CD4-positive, alpha-beta T cell treated with Interleukin-15 for 4 hours (primary cell): Measurements from ENCODE around the gene PCP4.

Experiments used
- DNase-seq: peaks from one replicate; pipeline ENCODE4 v3.0.0-alpha.2; 2020; ENCODE audit warnings: low spot score

PCP4 gene

DNA sequence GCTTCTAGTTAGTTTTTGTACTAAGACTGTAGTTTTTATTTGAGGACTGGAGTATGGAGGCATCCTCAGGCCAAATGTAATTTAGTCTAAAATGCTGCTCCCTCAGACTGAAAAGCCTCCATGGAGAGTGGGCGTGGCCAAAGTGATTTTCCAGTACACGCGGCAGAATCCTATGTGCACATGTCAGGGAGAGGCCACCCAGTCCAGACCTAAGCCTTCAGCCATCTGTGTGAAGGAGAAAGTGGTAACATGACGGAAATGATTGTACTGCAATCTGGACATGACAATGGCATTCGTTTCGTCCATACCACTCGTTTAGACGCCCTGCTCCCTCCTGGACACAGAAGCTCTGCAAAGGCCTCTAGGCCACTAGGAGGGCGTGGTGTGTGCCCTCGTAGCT lies 56.2 kb downstream of the PCP4 start:
- no peak for DNase-seq

GRCh38 chr21:39924577-39925308 lies 57.5 kb downstream of the PCP4 start:
- DNase-seq = no peak

- DNase-seq = no peak
Observed at GRCh38 chr21:39927304-39927886, 60.2 kb downstream of the PCP4 start.

- no peak for DNase-seq
Observed at GRCh38 chr21:39932335-39932734, 65.1 kb downstream of the PCP4 start.

- DNase-seq = no peak
Observed at GRCh38 chr21:39934895-39935294, 67.7 kb downstream of the PCP4 start.

GRCh38 chr21:39935716-39936115 lies 68.5 kb downstream of the PCP4 start:
- DNase-seq = no peak

GRCh38 chr21:39938086-39938625 lies 70.9 kb downstream of the PCP4 start:
- no peak for DNase-seq

DNA sequence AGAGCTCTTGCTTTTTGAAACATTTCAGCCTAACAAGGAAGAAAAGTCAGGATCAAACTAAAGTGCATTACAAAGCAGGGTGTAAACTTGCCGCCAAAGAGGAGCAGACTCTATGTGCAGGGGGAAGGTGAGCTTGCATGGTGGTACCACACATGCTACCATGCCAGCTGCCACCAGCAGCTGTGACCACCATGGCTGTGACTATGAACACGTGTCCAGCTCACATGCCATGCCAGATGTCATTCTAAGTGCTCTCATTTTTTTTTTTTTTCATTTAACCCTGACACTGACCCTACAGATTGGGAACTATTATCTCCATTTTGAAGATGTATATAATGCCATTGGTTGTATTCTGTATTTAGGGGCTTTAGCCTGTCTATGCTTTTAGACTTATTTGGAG lies 79.0 kb downstream of the PCP4 start:
- no peak for DNase-seq

DNA sequence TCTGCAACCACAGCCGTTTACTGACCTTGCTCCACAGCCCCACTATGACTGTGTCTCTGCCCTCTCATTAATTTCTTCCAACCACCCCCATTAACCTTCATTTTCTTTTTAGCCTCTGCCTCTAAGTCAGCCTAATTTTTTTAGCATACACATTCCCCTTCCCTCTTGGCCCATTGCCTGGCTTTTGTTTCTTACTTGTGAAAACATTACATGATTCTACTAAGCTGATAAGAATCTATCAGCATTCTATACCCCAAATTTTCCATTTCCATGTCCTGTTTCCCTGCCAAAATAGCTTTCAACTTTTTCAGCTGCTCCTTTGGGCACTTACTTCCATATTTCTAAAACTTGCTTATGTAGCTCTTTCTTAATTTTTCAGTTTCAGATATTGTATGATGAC lies 79.8 kb downstream of the PCP4 start:
- no peak for DNase-seq

- DNase-seq = no peak
Observed at GRCh38 chr21:39951183-39952101, 84.2 kb downstream of the PCP4 start.

- no peak for DNase-seq
Observed at GRCh38 chr21:39952265-39952664, 85.0 kb downstream of the PCP4 start.

- DNase-seq = no peak
Observed at GRCh38 chr21:39954570-39954969, 87.3 kb downstream of the PCP4 start.

GRCh38 chr21:39955326-39955725 lies 88.1 kb downstream of the PCP4 start:
- DNase-seq = no peak

DNA sequence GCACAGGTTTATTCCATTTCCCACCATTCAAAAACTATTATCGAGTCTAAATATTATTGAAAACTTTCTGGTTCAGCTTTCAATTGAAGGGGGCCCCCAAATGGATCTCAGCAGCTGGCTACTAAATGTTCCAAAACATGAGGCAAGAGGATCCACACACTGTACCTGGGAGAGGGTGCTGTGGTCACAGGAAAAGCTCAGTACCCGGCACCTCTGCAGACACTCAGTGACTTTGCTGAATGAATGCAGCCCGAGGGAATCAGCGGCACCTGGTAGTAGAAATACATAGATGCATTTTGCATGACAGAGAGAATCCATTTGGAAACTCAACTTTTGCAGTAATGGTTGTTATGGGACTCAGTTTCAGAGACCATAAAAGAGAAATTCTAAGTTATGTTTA lies 89.3 kb downstream of the PCP4 start:
- no peak for DNase-seq

GRCh38 chr21:39958731-39959130 lies 91.5 kb downstream of the PCP4 start:
- no peak for DNase-seq

DNA sequence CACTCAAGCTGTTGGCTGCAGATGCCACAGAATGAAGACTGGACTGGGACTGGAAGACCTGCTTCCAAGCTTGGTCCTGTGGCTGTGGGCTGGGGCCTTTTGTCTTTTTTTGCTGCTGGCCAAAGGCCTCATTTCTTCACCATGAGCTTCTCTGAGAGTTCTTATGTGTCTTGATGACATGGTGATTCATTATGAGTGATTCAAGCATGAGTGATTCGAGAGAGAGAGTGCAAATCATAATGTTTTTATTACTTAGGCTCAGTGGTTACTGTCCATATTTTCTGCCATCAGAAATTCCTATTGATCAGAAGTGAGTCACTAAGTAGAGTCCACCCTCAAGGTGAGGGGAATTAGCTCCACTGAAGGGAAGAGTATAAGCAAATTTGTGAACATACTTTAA lies 94.0 kb downstream of the PCP4 start:
- DNase-seq = no peak

- DNase-seq = no peak
Observed at GRCh38 chr21:39965026-39965425, 97.8 kb downstream of the PCP4 start.

DNA sequence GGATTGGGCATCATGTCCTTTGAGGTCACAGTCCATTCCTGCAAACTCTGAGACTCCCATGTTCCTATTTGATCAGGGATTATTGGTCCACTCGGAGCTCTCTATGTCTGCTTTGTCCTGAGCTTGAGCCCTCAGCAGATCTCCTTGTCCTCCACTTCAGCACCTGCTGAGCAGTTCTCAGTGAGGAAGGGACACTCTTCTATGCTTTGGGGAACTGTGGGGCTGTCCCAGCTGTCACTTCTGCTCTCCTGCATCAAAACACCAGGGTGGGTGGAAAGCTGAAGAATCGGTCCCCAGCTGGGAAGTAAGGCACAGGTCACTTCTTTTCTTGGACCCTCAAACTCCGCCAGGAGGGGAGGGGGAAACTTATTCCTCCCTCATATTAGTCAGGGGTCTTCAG lies 99.5 kb downstream of the PCP4 start:
- DNase-seq = no peak

- DNase-seq = no peak
Observed at GRCh38 chr21:39968010-39968409, 100.8 kb downstream of the PCP4 start.

DNA sequence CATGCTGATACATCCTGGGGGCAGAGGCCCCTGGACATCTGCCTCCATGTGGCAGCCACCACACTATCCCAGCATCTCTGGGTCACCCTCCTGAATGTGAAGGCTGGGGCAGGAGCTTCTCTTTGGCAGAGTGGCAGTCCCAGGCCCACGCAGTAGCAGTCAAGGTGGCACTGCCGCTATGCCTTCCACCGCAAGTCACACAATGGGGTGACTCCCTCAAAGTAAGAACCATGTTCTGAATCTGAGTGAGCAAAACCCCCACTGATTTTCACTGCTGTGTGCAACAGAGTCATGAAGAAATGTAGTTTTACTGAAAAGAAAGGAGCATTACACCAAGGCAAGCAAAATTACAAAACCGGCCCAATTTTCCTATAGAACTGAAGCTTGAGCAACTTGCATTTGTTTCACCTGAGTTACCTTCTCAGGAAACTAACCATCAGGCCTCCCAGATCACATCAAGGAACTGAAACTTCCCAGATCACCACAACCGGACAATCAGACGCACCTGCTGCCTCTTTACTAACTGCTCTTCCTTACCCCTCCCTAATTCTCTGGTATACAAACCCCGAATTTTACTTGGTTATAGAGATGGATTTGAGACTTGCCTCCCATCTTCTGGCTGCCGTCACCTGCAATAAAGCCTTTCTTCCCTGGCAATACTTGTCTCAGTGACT lies 102.6 kb downstream of the PCP4 start:
- DNase-seq = no peak

GRCh38 chr21:39971956-39972355 lies 104.7 kb downstream of the PCP4 start:
- DNase-seq = no peak

DNA sequence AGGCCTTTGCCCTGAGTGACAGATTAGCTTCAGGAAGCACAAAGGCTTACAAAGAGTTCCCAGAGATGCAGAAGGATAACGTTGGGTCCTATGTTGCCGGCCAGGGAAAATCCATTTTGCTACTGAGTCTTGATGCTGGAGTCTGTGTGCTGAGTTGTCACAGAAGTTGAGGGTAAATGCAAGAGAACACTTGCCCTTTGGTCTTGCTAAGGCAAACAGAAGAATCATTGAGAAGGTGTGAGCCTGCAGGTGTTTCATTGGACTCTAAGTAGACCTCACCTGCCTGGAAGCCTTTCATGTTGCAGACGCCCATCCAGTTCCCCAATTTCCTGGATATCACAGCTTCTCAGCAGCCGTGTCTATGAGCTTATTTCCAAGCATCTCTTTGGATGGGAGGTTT lies 105.2 kb downstream of the PCP4 start:
- no peak for DNase-seq
